HepG2 (cell line): ENCODE measurements around the gene UVSSA. TPM values are rescaled to one million over a fixed set of nuclear protein-coding genes. Genes with fewer than 3 reads are reported as not detected.

Source experiments
- ARHGAP35 ChIP-seq: sonication (generic); formaldehyde crosslinking; IDR thresholded peaks from 2 replicates; pipeline ENCODE4 v1.9.0; 2022; ENCODE audit warnings: mild to moderate bottlenecking, inconsistent platforms, moderate library complexity, missing genetic modification reagents, borderline replicate concordance
- ARID5B ChIP-seq: IDR thresholded peaks from 2 replicates; pipeline ENCODE4 v1.4.0; 2020; ENCODE audit warnings: mild to moderate bottlenecking, missing genetic modification reagents
- DPF2 ChIP-seq: sonication (generic); formaldehyde crosslinking; IDR thresholded peaks from 2 replicates; pipeline ENCODE4 v1.4.0; 2020; ENCODE audit warnings: mild to moderate bottlenecking, low read depth, missing genetic modification reagents, borderline replicate concordance
- GATAD1 ChIP-seq: IDR thresholded peaks from 2 replicates; pipeline ENCODE4 v1.6.1; 2016; ENCODE audit warnings: missing genetic modification reagents, missing compliant biosample characterization
- GPN1 ChIP-seq: sonication (generic); formaldehyde crosslinking; IDR thresholded peaks from 2 replicates; pipeline ENCODE4 v1.5.1; 2020; ENCODE audit warnings: missing genetic modification reagents, borderline replicate concordance
- HHEX ChIP-seq: IDR thresholded peaks from 2 replicates; pipeline ENCODE4 v1.6.1; 2016; ENCODE audit warnings: control low read depth
- HOXA5 ChIP-seq: sonication (generic); formaldehyde crosslinking; IDR thresholded peaks from 2 replicates; pipeline ENCODE4 v1.4.0; 2020; ENCODE audit warnings: missing genetic modification reagents
- IKZF5 ChIP-seq: IDR thresholded peaks from 2 replicates; pipeline ENCODE4 v1.6.1; 2018; ENCODE audit warnings: missing genetic modification reagents, mild to moderate bottlenecking, missing compliant biosample characterization
- MAFK ChIP-seq, 2 experiments: IDR thresholded peaks in 1 of 2; conservative IDR thresholded peaks in 1 of 2; 2 replicates each; pipeline ENCODE4 v1.6.1; 2011; ENCODE audit warnings: improper control_type of control experiment in 2 of 2, low read length in 2 of 2
- SAP130 ChIP-seq: IDR thresholded peaks from 2 replicates; pipeline ENCODE4 v1.6.1; 2016; ENCODE audit warnings: low read depth
- SRF ChIP-seq: IDR thresholded peaks from 2 replicates; pipeline ENCODE4 v1.6.1; 2011; ENCODE audit warnings: mild to moderate bottlenecking, low read depth, low read length, moderate library complexity
- ZBTB33 ChIP-seq: sonication (generic); formaldehyde crosslinking; IDR thresholded peaks from 2 replicates; pipeline ENCODE4 v1.4.0; 2020; ENCODE audit warnings: missing genetic modification reagents
- ZFX ChIP-seq: sonication (generic); formaldehyde crosslinking; IDR thresholded peaks from 2 replicates; pipeline ENCODE4 v1.4.0; 2020; ENCODE audit warnings: mild to moderate bottlenecking, low read depth, missing genetic modification reagents, moderate library complexity
- ZNF256 ChIP-seq: sonication (generic); formaldehyde crosslinking; conservative IDR thresholded peaks from 2 replicates; pipeline ENCODE4 v1.4.0; 2020; ENCODE audit warnings: missing genetic modification reagents
- ZNF326 ChIP-seq: sonication (generic); formaldehyde crosslinking; IDR thresholded peaks from 2 replicates; pipeline ENCODE4 v1.4.0; 2020; ENCODE audit warnings: missing genetic modification reagents, borderline replicate concordance
- ZNF512B ChIP-seq: sonication (generic); formaldehyde crosslinking; IDR thresholded peaks from 2 replicates; pipeline ENCODE4 v1.5.1; 2020; ENCODE audit warnings: missing genetic modification reagents, mild to moderate bottlenecking, borderline replicate concordance
- ZNF710 ChIP-seq: sonication (generic); formaldehyde crosslinking; IDR thresholded peaks from 2 replicates; pipeline ENCODE4 v1.5.0; 2020; ENCODE audit warnings: mild to moderate bottlenecking, missing genetic modification reagents, borderline replicate concordance
- polyA plus RNA-seq, 8 experiments: library from polyadenylated mRNA; depleted of rRNA in 3 of 8; stranded (reverse) in 7 of 8; unstranded in 1 of 8; fragments of >200 nt; fragmentation: Illumina TruSeq in 4 of 8; extraction: Trizol in 4 of 8; gene quantifications; 2 replicates each; pipeline versions ENCODE4 v1.2.1 to v1.2.3, GENCODE V29; 2011 to 2016; ENCODE audit warnings: low read depth in 4 of 8, missing spikeins in 1 of 8, mixed read lengths in 1 of 8; ENCODE audit not compliant: insufficient read depth in 1 of 8
- total RNA-seq, 5 experiments: library from RNA; depleted of rRNA; stranded (reverse); fragments of >200 nt; fragmentation: Illumina TruSeq; extraction: Trizol; gene quantifications; 2 replicates each; pipeline ENCODE4 v1.2.3, GENCODE V29; 2016; ENCODE audit warnings: low read depth in 1 of 5

The UVSSA gene
- total and polyA plus RNA-seq, 2 of the 13 experiments (the other 11 are each of a cell fraction or from before 2014, with no cell fraction given): 4.6 to 8.4 TPM

GRCh38 chr4:1305261-1305711 is 41.7 kb upstream of the UVSSA start (continued):
- TF ChIP-seq ZBTB33 (CRISPR knock-in tag) (peak; percentile 79), ZNF710 (CRISPR knock-in tag) (0 out of 2 replicates have a peak, but pooled peaks have one; percentile 27), DPF2 (CRISPR knock-in tag) (peak; percentile 33; the same call in 1 of the 2 replicates), HOXA5 (CRISPR knock-in tag) (no peak), ARHGAP35 (CRISPR knock-in tag) (no peak), GATAD1 (CRISPR knock-in tag) (peak; percentile 29; the same call in 1 of the 2 replicates), SRF (no peak), ZNF326 (CRISPR knock-in tag) (no peak), ZFX (peak; percentile 38; the same call in 1 of the 2 replicates), MAFK (conservative IDR thresholded peaks at IDR 0.05 in 1 of 2, IDR thresholded peaks at IDR 0.05 in 1 of 2; ENCODE audit: low read length in 2 of 2) (no peak; a peak in 1 of 4 replicates), ZNF512B (CRISPR knock-in tag) (no peak), ARID5B (CRISPR knock-in tag) (peak; percentile 35), SAP130 (CRISPR knock-in tag) (peak; percentile 56; the same call in 1 of the 2 replicates), ZNF256 (CRISPR knock-in tag) (no peak), HHEX (CRISPR knock-in tag) (peak; percentile 38; the same call in 1 of the 2 replicates), GPN1 (no peak), IKZF5 (peak; percentile 60; the same call in 1 of the 2 replicates)
